Measurements from ENCODE around the gene KIF16B. TPM values are rescaled to one million over a fixed set of nuclear protein-coding genes. Genes with fewer than 3 reads are reported as not detected.

Gene KIF16B
- total RNA-seq, 1 donor from 2014 or later: 22.1 TPM

GRCh38 chr20:16393297-16393696 lies 180.0 kb downstream of the KIF16B start:
- no peak for DNase-seq

GRCh38 chr20:16392346-16392745 lies 180.9 kb downstream of the KIF16B start:
- no peak for DNase-seq

GRCh38 chr20:16390991-16391390 lies 182.3 kb downstream of the KIF16B start:
- no peak for DNase-seq

GRCh38 chr20:16388731-16389130 lies 184.5 kb downstream of the KIF16B start:
- DNase-seq: no peak

GRCh38 chr20:16387666-16388065 lies 185.6 kb downstream of the KIF16B start:
- DNase-seq: no peak

DNA sequence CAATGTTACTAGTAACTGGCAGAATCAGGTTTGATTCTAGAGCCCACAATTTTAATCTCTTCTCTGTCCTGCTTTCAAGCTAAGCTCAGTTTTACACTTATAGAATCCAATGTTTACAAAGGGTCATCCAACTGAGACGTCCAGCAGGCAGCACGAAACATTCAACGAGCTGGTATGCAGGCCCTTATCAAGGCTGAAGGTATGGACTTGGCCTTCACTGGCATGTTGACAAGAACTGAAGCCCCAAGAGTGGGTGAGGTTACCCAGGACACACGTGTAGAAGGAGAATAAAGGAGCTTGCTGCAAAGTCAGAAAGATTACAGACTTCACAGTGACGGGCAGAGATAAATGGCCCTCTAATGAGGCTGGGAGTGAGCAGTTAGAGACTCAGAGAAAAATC lies 187.4 kb downstream of the KIF16B start:
- no peak for DNase-seq

GRCh38 chr20:16385462-16385861 lies 187.8 kb downstream of the KIF16B start:
- no peak for DNase-seq

DNA sequence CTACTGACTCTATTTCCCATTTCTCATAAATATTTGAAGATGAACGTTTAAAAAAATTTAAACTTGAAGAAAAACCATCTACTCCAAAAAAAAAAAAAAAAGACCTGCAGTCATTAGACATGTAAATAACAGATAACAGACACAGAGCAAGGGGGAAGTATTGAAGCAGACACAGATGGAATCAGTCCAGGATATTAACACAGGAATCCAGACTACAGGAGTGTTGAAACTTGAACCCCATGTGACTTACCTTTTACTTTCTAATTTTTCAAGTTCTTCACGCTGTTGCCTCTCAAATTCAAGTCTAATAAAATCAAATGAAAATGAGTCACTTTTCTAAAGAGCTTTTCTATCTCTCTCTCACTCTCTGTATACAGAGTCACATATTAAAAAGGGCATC lies 191.8 kb downstream of the KIF16B start:
- no peak for DNase-seq

- DNase-seq: no peak
Measured at GRCh38 chr20:16378712-16379370, 194.4 kb downstream of the KIF16B start.

GRCh38 chr20:16378122-16378521 lies 195.1 kb downstream of the KIF16B start:
- no peak for DNase-seq

GRCh38 chr20:16369441-16369840 lies 203.8 kb downstream of the KIF16B start:
- no peak for DNase-seq

DNA sequence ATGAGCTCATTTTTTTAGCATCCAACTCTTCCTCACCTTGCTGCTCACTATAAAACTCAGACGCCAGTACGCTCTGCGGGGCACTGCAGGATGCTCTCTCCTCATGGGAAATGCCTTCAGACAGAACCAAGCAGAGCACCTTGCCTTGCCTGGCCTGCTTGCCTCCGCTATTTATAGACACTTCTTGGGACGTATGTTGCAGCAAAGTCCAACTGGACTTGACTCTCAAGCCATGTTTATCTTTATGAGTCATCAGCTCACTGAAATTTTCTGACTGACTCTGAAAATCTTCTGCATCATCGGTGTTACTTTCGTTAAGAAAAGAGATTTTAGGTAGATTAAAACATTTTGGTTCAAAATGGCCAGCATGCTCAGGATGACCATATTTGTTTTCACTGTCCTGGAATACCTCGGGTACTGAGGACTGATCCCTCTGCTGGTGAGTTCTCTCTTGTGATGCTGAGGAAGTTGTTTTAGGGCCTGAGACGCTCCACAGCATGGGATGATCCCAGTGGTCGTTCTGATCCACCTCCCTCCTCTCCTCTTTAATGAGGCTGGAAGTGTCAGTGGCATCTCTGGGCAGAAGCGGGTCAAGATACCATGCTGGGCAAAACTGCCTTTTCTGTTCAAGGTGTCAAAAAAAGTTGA lies 204.5 kb downstream of the KIF16B start:
- no peak for DNase-seq

- DNase-seq: no peak
Measured at GRCh38 chr20:16367948-16368560, 205.2 kb downstream of the KIF16B start.

GRCh38 chr20:16366529-16366928 lies 206.7 kb downstream of the KIF16B start:
- DNase-seq: no peak

DNA sequence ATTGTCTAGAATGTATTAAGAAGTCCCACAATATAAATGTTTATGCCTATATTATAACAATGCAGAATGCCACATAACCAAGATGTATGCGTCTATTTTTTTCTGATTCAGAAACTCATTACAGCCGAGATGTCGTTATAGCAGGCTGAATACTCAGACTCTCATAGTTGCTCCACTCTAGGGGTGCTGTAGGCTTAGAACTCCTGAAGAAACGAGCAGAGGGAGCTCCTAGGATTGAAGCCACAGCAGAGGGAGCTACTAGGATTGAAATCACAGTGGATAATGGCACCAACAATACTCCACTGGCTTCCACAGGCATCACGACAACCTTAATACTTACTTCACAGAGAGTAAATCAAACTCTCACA lies 208.9 kb downstream of the KIF16B start:
- DNase-seq: no peak

DNA sequence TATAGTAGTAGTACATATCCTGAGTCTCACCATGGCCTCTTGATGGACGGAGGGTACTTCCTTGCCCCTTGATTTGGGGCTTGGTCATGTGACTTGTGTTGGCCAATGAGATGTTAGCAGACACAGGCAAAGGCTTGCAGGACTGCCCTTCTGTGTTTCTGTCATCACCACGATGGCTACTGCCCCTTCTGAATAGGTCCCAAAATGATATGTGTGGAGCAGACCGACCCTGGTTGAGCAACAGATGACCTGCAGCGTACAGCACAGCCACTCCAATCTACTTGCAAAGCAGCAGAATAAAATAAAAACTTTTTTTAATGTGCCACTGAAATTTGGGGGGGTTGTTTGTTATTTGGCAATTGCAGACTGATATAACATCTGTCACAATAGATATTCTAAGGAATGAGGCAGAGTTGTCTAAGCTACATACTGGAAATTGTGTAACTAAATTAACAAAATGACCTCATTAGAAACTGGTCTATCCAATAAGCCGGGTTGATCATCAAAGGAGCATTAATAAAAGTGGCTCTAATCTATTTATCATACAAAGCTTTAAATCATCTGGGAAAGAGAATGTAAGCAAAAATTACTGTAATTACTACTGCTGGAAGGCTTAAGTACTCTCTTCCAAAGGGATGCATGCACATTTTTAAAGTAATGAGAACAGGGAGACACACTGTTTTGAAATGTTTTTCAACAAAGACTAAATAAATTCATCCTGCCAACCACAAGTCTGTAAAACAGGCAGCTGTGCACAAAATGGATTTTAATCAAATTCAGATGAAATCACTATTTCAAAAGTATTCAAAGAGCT lies 209.5 kb downstream of the KIF16B start:
- DNase-seq: peak; percentile 87

GRCh38 chr20:16362642-16363041 lies 210.6 kb downstream of the KIF16B start:
- DNase-seq: no peak

- peak; percentile 1 for DNase-seq
Measured at GRCh38 chr20:16360668-16361067, 212.6 kb downstream of the KIF16B start.

DNA sequence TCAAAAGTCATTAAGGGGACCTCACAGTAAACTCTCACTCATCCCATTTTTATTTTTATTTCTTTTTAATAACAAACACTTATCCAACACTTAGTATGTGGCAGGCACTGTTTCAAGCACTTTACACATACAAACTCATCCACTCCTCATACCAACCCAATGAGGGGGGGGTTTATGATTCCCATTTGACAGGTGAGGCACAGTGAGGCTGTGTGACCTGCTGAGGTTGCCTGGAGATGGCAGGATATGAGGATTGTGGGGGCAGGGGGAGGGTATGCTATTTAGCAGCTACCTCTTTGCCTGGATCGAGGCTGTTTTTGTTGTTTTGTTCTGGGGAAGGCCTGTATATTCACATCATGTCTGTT lies 219.8 kb downstream of the KIF16B start:
- DNase-seq: no peak

DNA sequence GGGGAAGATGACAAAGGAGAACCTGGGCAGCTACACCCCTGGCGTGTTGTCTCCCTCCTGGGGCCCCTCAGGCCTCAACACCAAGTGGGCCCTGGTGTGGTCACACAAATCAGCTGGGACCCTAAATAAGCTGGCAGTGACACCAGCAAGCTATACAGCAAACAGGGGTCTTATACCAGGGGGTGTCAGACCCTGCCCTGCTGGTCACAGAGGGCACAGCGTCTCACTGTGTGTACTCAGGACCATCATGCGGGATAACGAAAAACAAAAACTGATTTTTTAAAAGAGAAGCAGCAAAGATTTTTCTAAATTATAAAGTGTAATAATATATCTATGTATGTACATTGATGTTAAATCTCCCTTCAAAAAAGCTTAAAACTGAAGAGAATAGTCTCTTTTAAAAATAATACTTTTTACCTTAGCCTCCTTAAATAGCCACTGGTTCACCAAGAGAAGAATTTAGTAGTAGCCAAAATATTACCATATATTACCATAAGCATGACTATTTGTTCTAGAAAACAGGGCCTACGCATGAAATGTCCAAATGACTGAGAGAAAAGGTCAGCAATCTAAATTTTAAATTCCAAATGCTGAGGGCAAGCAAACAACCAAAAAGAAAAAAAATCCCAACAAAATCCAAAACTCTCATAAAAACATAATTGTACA lies 220.4 kb downstream of the KIF16B start:
- DNase-seq: no peak

- no peak for DNase-seq
Measured at GRCh38 chr20:16352321-16352720, 220.9 kb downstream of the KIF16B start.

DNA sequence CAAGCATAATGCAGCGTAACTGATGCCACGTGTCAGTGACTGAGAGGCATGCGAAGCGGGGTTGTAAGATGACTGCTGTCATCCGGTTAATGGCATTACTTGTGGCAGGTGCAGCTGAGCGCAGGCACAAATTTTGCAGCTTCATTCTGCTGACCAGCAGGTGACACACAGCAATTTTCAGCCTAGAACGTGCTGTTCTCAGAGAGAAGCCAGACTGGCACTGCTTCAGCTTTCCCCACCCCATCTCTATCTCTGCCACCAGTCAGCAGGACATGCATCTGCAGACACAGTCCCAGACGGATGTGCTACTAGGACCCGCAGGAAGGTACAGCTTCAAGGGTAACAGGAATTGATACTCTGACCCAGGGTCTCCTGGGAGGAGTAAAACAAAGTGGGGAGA lies 221.8 kb downstream of the KIF16B start:
- no peak for DNase-seq

DNA sequence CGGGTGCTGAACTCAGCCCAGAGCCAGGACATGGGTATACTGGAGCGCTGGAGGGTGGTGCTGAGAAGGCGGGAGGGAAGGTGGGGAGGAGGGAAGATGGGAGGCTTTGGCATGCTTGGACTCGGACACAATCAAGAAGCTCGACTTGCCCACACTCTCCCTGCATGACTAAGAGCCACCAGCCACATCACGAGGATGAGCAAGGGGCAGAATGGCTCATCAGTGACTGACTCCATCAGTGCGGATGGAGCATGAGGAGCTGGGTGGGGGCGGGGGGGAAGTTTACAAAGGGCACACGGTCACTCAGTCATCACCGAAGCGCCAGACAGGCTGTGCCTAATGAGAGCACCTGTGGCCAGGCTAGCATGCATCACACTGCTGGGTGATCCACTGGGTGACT lies 222.8 kb downstream of the KIF16B start:
- no peak for DNase-seq
